HEK293T (cell line): ENCODE data around the gene TERB2.
"Not testable (repeated sequence)": the region's sequence is repeated elsewhere in the genome, so short reads cannot be mapped to it uniquely, and the experiment has no call there.

Experiments used
- ARNT ChIP-seq: fragments of 450-650 bp; IDR thresholded peaks from 2 replicates; pipeline ENCODE4 v1.6.1; 2017; ENCODE audit warnings: mild to moderate bottlenecking
- SP1 ChIP-seq: fragments of 450-650 bp; IDR thresholded peaks from 2 replicates; pipeline ENCODE4 v1.6.1; 2017
- SUZ12 ChIP-seq: fragments of 450-650 bp; IDR thresholded peaks from 2 replicates; pipeline ENCODE4 v1.6.1; 2016; ENCODE audit warnings: mild to moderate bottlenecking
- TARDBP ChIP-seq: fragments of 450-650 bp; IDR thresholded peaks from 2 replicates; pipeline ENCODE4 v1.6.1; 2016
- ZNF384 ChIP-seq: fragments of 450-650 bp; IDR thresholded peaks from 2 replicates; pipeline ENCODE4 v1.6.1; 2016

DNA sequence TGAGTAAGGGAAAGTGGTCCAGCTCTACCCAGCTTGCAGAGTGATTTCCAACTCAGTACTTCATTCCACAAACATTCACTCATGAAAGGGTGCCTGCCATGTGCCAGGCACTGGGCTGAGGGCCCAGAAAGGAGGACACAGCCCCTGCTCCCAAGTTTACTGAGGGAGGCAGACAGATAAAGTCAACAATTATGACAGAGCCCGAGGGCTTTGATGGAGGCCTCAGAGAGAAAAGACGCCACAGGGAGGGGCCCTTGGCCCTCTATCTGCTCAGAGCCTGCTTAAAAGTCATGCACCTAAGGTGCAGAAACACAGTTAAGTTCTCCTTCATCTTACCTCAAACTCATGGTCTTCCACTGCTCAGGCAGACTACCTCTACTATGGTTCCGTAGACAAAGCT lies 68.2 kb downstream of the TERB2 start:
- TF ChIP-seq SP1, TARDBP, ARNT, ZNF384, SUZ12: not testable (repeated sequence)
